Ovary (tissue), 9 donors: ENCODE results near the gene AKAP6. TPM values are rescaled to one million over a fixed set of nuclear protein-coding genes. Genes with fewer than 3 reads are reported as not detected.

Experiments
- DNase-seq, 5 donors: peaks; one replicate each; pipeline ENCODE4 v3.0.0-alpha.2; 2019 to 2020
- H3K27ac ChIP-seq, 2 donors: fragments of 200-600 bp; one replicate each; pipeline versions ENCODE4 v1.5.1 to v1.8.0; 2019 to 2022
- H3K27me3 ChIP-seq: fragments of 200-600 bp; one replicate; pipeline ENCODE4 v1.8.0; 2022
- H3K36me3 ChIP-seq: fragments of 200-600 bp; sonication (generic); one replicate; pipeline ENCODE4 v1.5.1; 2019
- H3K4me1 ChIP-seq: one replicate; pipeline ENCODE4 v1.8.1; 2013; ENCODE audit warnings: mild to moderate bottlenecking, moderate library complexity; ENCODE audit not compliant: insufficient read depth
- H3K4me3 ChIP-seq: fragments of 200-600 bp; sonication (generic); one replicate; pipeline ENCODE4 v1.5.1; 2017
- H3K9me3 ChIP-seq, 2 donors: fragments of 200-600 bp in 1 of 2; sonication (generic) in 1 of 2; one replicate each; pipeline versions ENCODE4 v1.5.1 to v1.8.1; 2013 to 2019; ENCODE audit warnings: mild to moderate bottlenecking in 1 of 2, moderate library complexity in 1 of 2
- EP300 ChIP-seq: sonication (generic); formaldehyde crosslinking; IDR thresholded peaks from one replicate; pipeline ENCODE4 v1.6.1; 2017; ENCODE audit warnings: antibody characterized with exemption
- POLR2A ChIP-seq: fragments of 450-650 bp; IDR thresholded peaks from one replicate; pipeline ENCODE4 v1.6.1; 2017; ENCODE audit warnings: antibody characterized with exemption, mild to moderate bottlenecking, moderate library complexity
- WGBS, 3 donors: extraction: QIAGEN DNeasy Blood & Tissue Kit in 1 of 3; methylation state at CpG; one replicate each; pipeline versions ENCODE4 v1.1.5 to v1.1.7; 2013 to 2017; 5-methylcytosine and 5-hydroxymethylcytosine counted together
- intact Hi-C, 4 donors: fragments of 100-400 bp; cut with DNase I; formaldehyde crosslinking; loops; one replicate each; pipeline versions ENCODE4 v1.11.0 to v1.15.1; 2022 to 2023
- polyA plus RNA-seq, 2 donors: library from polyadenylated mRNA; stranded (reverse); fragments of 200-250 nt in 1 of 2; fragments of 350-450 nt in 1 of 2; fragmentation: Illumina TruSeq in 1 of 2; extraction: RNeasy Lipid Tissue Mini Kit (QIAGEN cat#74804) in 1 of 2; gene quantifications; one replicate each; pipeline ENCODE4 v1.2.3, GENCODE V29; 2013 to 2014
- total RNA-seq, 7 donors: library from RNA; depleted of rRNA in 2 of 7; stranded (reverse); fragments of >200 nt in 2 of 7; fragmentation: NEBNext Ultra II Directional in 3 of 7; extraction: Animal tissue kit (Norgen Biotek cat#: 25700) in 3 of 7; gene quantifications; one replicate each; pipeline versions ENCODE4 v1.1.0 to v1.2.4, GENCODE V29; 2016 to 2023
- TF ChIP-seq, protein P1 (sequence below), 3 donors: fragments of 450-650 bp in 2 of 3; fragments of 200-600 bp in 1 of 3; IDR thresholded peaks; one replicate each; pipeline versions ENCODE4 v1.5.1 to v1.8.0; 2016 to 2022; ENCODE audit warnings: antibody characterized with exemption in 3 of 3, mild to moderate bottlenecking in 1 of 3
- donor health status: DM: no; HTN: no; CAD: no; lungs with moderate emphysema.
- donor health status: DM: no; HTN: no; CAD: no.
- donor health status: Bipolar disorder and iron deficiency.
- donor health status: DM: yes; HTN: yes; CAD: no.
- donor health status: DM: no; HTN: no; CAD: no.
- donor health status: DM: yes; HTN: yes; CAD: no.

Gene AKAP6
- total and polyA plus RNA-seq, 9 donors, result 2.3 to 13.1 (median 6.9) TPM

DNA sequence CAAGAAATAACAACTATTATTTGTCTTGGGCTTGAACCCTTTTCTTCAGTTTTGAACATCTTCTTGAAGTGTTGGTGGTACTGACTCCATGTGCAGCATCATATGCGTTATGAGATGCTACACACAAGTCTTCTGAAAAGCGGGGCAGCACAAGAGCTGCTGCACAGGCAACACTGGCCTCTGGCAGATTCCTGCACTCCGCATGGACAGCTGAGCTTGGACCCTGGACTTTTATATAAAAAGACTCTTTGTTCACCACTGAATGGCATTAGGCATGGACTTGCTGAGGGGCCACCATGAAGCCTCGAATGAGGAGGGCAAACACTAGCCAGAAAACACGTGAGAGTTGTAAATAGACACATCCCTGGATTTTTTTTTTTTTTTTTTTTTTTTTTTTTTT lies 398.7 kb downstream of the AKAP6 start:
- H3K9me3 ChIP-seq, result no peaks in the 10 kb centered on the region
- no peaks in the 10 kb centered on the region for H3K4me1 ChIP-seq
- TF ChIP-seq, protein P1, sequence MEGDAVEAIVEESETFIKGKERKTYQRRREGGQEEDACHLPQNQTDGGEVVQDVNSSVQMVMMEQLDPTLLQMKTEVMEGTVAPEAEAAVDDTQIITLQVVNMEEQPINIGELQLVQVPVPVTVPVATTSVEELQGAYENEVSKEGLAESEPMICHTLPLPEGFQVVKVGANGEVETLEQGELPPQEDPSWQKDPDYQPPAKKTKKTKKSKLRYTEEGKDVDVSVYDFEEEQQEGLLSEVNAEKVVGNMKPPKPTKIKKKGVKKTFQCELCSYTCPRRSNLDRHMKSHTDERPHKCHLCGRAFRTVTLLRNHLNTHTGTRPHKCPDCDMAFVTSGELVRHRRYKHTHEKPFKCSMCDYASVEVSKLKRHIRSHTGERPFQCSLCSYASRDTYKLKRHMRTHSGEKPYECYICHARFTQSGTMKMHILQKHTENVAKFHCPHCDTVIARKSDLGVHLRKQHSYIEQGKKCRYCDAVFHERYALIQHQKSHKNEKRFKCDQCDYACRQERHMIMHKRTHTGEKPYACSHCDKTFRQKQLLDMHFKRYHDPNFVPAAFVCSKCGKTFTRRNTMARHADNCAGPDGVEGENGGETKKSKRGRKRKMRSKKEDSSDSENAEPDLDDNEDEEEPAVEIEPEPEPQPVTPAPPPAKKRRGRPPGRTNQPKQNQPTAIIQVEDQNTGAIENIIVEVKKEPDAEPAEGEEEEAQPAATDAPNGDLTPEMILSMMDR (IDR thresholded peaks at IDR 0.05), result no peak
- TF ChIP-seq EP300 (no peak), POLR2A (no peak)
- 80 to 85% (median 81%) methylated on average over 5 of the region's 5 CpGs for WGBS, 3 donors
- no peak overlapping the region for H3K4me3 ChIP-seq
- no peak overlapping the region for H3K27ac ChIP-seq
- no peak for DNase-seq
- H3K36me3 ChIP-seq, result no peaks in the 10 kb centered on the region
- H3K27me3 ChIP-seq, result no peaks in the 10 kb centered on the region
- intact Hi-C loops, result no loop called here

DNA sequence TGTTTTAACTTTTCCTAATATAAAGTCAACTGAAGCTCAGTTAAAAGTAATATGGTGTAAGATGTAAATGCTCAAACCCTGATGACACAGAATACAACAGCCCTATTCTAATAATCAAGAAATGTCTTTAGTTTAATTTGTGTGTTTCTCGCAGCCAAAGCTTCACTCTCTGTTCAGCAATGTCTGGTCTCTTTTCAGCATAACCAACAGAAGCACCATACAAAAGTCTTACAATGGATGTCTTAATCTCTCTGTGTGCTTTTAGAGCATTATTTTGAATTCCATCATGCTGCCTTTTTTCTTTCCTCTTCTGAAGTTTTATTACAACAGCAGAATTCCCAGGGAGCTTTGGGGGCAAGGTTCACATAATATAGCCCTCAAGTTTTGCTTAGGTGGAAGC lies 399.4 kb downstream of the AKAP6 start:
- no peak for DNase-seq
- Histone ChIP-seq H3K27ac (no peak overlapping the region), H3K27me3 (no peaks in the 10 kb centered on the region), H3K4me3 (no peak overlapping the region), H3K9me3 (no peaks in the 10 kb centered on the region), H3K36me3 (no peaks in the 10 kb centered on the region), H3K4me1 (no peaks in the 10 kb centered on the region)
- TF ChIP-seq EP300, result no peak
- TF ChIP-seq, protein P1 (IDR thresholded peaks at IDR 0.05), result no peak
- no peak for TF ChIP-seq POLR2A
- intact Hi-C loops, result no loop called here
- 84 to 93% (median 86%) methylated on average over 1 of the region's 1 CpG for WGBS, 3 donors

DNA sequence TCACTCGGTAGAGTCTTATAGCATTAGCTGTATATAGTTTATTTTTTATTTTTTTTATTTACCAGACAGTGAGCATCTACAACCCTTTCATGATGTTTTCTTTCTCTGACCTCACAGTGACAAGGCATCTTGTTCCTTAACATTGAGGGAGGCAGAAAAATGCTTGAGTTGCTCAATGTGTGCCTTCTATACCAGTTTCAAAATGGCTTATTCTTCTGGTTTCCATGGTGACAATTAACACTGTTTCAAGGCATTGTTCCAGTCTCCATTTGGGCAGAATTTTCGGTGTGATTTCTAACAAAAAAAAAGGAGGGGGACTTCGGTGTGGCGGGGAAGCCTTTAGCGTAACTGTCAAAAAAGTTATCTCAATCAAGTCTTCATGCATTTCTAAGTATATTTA lies 399.9 kb downstream of the AKAP6 start:
- no peaks in the 10 kb centered on the region for H3K9me3 ChIP-seq
- TF ChIP-seq EP300, result no peak
- TF ChIP-seq, protein P1 (IDR thresholded peaks at IDR 0.05), result no peak
- TF ChIP-seq POLR2A, result no peak
- 89 to 90% (median 89%) methylated on average over 5 of the region's 5 CpGs for WGBS, 3 donors
- H3K4me1 ChIP-seq, result no peaks in the 10 kb centered on the region
- intact Hi-C loops, result no loop called here
- no peak for DNase-seq
- no peaks in the 10 kb centered on the region for H3K36me3 ChIP-seq
- H3K27ac ChIP-seq, result no peak overlapping the region
- H3K4me3 ChIP-seq, result no peak overlapping the region
- H3K27me3 ChIP-seq, result no peaks in the 10 kb centered on the region

DNA sequence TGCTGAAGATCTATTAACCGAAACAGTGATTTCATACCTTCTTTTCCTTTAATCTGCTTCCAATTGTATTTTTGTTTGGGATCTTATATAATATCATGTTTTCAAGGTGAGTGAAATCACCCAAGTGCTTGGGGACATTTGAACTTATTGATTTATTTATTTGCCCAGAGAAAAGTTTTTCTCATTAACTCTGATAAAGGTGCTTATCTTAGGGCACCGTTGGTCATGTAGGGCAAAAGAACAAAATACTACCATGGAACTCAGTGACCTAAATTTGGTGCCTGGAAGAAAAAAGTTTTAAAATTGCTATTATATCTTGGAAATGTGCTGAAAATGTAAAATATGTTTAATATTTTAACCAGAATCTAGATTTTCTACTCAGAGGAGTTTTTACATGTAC lies 402.2 kb downstream of the AKAP6 start:
- intact Hi-C loops, result no loop called here
- Histone ChIP-seq H3K4me3 (no peak overlapping the region), H3K36me3 (no peaks in the 10 kb centered on the region), H3K27ac (no peak overlapping the region), H3K9me3 (no peaks in the 10 kb centered on the region), H3K4me1 (no peaks in the 10 kb centered on the region), H3K27me3 (no peaks in the 10 kb centered on the region)
- 68 to 77% (median 68%) methylated on average over 2 of the region's 2 CpGs for WGBS, 3 donors
- TF ChIP-seq, protein P1 (IDR thresholded peaks at IDR 0.05), result no peak
- TF ChIP-seq POLR2A (no peak), EP300 (no peak)
- no peak for DNase-seq

DNA sequence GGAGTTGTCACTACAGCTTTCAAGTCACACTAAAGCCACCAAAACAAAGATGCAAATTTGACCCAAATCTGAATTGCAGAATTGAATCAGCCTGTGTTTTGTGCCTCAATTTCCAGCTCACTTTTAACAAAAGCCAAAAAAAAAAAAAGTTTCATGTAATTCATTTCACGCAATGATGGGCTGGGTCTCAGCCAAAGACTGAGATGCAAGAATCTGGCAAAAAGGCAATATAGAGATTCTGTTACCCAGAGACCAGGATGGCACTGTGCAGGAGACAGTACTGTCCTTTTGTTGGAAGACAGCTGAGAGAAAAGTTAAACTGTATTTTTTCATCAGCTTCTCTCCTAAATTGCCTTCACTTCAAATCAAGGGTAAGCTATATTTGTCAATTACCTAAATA lies 403.9 kb downstream of the AKAP6 start:
- H3K4me1 ChIP-seq, result no peaks in the 10 kb centered on the region
- intact Hi-C loops, result no loop called here
- DNase-seq, result no peak
- whole genome bisulfite sequencing, 3 donors, result 78 to 83% (median 82%) methylated on average over 1 of the region's 1 CpG
- no peak overlapping the region for H3K4me3 ChIP-seq
- no peaks in the 10 kb centered on the region for H3K27me3 ChIP-seq
- no peaks in the 10 kb centered on the region for H3K9me3 ChIP-seq
- H3K36me3 ChIP-seq, result no peaks in the 10 kb centered on the region
- no peak overlapping the region for H3K27ac ChIP-seq
- TF ChIP-seq, protein P1 (IDR thresholded peaks at IDR 0.05), result no peak
- TF ChIP-seq POLR2A (no peak), EP300 (no peak)
